WERI-Rb-1 (cell line): ENCODE data around the gene PTOV1.

ENCODE experiments used
- DNase-seq: peaks from one replicate; pipeline ENCODE4 v3.0.0-alpha.2; 2020
- H3K27ac ChIP-seq: fragments of 250-450 bp; sonication (Bioruptor Pico); 2 replicates; pipeline ENCODE4 v1.5.1; 2020; ENCODE audit warnings: mild to moderate bottlenecking, moderate library complexity
- H3K27me3 ChIP-seq: fragments of 250-450 bp; sonication (Bioruptor Pico); 2 replicates; pipeline ENCODE4 v1.5.1; 2021; ENCODE audit warnings: mild to moderate bottlenecking, low read depth, moderate library complexity; ENCODE audit not compliant: insufficient read depth, severe bottlenecking
- H3K36me3 ChIP-seq: fragments of 250-450 bp; sonication (Bioruptor Pico); 2 replicates; pipeline ENCODE4 v1.5.1; 2020; ENCODE audit warnings: mild to moderate bottlenecking, moderate library complexity
- H3K4me3 ChIP-seq: 2 replicates; pipeline ENCODE4 v1.5.1; 2011; ENCODE audit warnings: low read depth, mild to moderate bottlenecking, control low read depth, low read length
- H3K9me3 ChIP-seq: fragments of 250-450 bp; sonication (Bioruptor Pico); 2 replicates; pipeline ENCODE4 v1.5.1; 2021; ENCODE audit warnings: mild to moderate bottlenecking, moderate library complexity; ENCODE audit not compliant: severe bottlenecking
- TF ChIP-seq, protein P1 (sequence below): IDR thresholded peaks from 2 replicates; pipeline ENCODE4 v1.5.1; 2011; ENCODE audit warnings: low read depth, mild to moderate bottlenecking, control low read depth, inconsistent platforms, low read length

PTOV1 gene

DNA sequence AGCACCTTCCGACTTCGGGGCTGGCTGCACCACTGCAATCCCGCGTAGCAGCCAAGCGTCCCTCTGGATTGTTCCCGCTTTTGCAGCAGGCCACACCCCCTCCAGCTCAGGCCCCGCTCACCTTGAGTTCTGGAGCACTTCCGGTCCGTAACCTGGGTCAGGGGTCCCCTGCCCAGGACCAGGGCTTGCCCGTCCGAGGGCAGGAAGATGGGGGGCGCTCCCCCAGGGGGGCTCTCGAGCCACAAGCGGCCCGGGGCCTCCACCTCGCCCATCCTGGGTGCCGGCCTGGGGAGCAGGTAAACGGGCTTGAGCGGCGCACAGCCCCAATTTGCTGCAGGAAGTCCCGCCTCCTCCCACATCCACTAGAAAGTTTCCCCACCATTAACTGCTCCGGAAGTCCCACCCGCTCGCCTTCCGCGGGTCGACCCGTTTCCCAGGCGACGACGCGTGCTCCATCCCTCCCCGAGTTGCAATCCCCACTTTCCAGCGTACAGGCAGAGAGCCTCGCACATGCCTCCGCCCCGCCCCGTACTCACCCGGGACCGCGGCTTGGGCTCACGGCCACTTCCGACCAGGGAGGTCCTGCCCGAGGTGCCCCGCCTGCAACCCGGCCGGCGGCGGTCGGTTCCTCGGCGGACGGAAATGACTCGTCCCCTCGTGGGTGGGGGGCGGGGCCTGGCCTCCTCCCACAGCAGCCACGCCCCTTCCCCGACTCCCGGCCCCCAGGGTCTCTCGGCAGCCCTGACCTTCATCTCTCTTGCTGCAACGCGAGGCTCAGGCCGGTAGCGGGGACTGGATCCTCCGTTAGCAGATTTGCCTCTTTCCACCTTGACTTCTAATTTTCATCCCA lies 16.2 kb downstream of the PTOV1 start, which contains the start of gene PNKP:
Gene PNKP (minus strand): TSS at position 644 of the 850 bp plus-strand sequence. CDS start 372 bp downstream, at position 272.
- peak; percentile 89 for DNase-seq
- Histone ChIP-seq H3K36me3 (peaks cover 36% of the 10 kb centered on the region), H3K4me3 (peak within 1 kb of the TSS; percentile 70), H3K27me3 (no peaks in the 10 kb centered on the region), H3K27ac (peak within 1 kb of the TSS; percentile 94), H3K9me3 (no peaks in the 10 kb centered on the region)
- TF ChIP-seq, protein P1, sequence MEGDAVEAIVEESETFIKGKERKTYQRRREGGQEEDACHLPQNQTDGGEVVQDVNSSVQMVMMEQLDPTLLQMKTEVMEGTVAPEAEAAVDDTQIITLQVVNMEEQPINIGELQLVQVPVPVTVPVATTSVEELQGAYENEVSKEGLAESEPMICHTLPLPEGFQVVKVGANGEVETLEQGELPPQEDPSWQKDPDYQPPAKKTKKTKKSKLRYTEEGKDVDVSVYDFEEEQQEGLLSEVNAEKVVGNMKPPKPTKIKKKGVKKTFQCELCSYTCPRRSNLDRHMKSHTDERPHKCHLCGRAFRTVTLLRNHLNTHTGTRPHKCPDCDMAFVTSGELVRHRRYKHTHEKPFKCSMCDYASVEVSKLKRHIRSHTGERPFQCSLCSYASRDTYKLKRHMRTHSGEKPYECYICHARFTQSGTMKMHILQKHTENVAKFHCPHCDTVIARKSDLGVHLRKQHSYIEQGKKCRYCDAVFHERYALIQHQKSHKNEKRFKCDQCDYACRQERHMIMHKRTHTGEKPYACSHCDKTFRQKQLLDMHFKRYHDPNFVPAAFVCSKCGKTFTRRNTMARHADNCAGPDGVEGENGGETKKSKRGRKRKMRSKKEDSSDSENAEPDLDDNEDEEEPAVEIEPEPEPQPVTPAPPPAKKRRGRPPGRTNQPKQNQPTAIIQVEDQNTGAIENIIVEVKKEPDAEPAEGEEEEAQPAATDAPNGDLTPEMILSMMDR = no peak

DNA sequence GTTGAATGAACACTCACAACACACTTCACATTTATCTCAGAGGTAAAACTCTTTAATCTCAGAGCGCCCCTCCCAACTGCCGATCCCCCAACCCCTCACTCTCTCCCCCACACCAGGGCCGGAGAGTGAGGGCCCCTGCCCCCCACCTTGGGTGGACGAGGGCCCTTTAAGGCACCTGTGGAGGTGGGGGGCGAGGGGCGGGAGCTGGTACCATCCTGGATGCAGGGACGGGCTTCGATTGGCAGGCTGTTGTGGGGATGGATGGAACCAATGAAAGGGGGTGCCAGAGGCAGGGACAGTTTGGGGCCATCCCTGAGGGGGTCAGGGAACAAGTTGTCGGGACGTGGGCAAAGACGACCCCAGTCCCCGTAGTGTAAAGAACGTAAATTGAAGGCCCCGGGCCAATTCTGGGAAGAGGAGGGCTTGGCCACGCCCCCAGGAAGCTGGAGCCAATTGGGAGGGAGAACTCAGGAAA lies 18.1 kb downstream of the PTOV1 start:
- Histone ChIP-seq H3K36me3 (peaks cover 18% of the 10 kb centered on the region), H3K27me3 (no peaks in the 10 kb centered on the region), H3K27ac (peak overlapping the region; percentile 26), H3K9me3 (no peaks in the 10 kb centered on the region), H3K4me3 (peak overlapping the region; percentile 50)
- DNase-seq = peak; percentile 79
- TF ChIP-seq, protein P1 = no peak

DNA sequence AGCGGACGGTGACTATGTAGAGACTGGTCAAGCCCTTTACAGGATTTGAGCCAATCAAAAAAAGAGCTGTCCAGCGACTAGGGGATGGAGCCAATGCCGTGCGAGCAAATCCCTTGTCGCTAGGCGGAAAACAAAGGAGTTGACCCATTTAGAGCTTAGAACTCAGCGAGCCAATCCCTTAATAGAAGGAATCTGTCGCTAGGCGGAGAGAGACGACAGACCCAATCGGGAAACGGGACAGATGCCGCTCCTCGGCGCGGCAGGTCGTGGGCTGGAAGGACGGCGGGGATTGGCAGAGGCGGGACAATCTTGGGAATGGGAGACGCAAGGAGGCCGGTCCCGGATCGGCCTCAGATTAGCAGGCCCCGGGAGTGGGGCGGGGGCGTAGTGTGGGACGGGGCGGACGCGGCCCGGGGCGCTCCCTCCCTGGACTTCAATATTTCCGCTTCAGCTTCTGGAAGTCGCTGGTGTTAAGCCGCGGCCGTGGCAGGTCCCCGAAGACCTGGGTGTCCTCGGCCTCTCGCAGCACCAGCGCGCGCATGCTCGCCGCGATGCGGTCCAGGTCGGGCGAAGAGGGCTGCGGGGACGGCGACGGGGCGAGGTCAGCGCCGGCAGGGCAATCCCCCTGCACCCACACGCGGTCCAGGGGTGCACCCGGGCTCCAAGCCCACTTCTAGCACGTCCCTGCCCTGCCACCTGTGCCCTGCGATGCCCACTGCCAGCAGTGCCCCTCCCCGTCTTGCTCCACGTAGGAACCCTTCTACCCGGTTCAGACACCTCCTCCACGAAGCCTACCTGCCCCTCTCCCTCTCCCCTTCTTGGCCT lies 18.7 kb downstream of the PTOV1 start:
- H3K4me3 ChIP-seq = peak overlapping the region; percentile 63
- H3K27ac ChIP-seq = peak overlapping the region; percentile 82
- no peaks in the 10 kb centered on the region for H3K27me3 ChIP-seq
- peaks cover 16% of the 10 kb centered on the region for H3K36me3 ChIP-seq
- H3K9me3 ChIP-seq = no peaks in the 10 kb centered on the region
- DNase-seq = peak; percentile 97
- TF ChIP-seq, protein P1 = no peak

DNA sequence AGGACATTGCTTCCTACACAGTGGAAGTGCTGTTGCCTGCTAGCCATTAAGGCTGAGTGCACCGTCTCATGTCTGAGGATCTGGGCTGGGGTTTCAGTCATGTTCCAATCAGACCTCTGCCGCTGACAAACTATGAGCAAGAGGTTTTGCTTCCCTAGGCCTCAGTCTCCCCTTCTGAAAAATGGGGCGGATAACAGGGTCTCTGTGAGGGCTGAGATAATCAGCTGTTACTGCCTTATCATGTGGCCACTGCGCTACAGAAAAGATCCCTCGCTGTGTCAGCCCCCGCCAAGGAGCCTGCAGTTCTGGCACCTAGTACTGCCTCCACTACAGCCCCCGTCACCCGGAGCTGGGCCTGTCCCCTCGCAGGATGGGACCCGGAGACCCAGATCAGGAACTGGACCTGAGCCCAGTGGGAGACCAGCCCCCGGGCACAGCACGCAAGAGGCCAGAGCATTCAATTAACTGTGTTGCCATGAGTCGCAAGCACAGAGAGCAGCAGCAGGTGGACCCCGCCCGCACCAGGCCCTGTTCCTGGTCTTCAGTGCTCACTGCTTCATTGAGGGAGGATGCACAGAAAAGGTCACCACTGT lies 19.4 kb downstream of the PTOV1 start:
- no peak for DNase-seq

DNA sequence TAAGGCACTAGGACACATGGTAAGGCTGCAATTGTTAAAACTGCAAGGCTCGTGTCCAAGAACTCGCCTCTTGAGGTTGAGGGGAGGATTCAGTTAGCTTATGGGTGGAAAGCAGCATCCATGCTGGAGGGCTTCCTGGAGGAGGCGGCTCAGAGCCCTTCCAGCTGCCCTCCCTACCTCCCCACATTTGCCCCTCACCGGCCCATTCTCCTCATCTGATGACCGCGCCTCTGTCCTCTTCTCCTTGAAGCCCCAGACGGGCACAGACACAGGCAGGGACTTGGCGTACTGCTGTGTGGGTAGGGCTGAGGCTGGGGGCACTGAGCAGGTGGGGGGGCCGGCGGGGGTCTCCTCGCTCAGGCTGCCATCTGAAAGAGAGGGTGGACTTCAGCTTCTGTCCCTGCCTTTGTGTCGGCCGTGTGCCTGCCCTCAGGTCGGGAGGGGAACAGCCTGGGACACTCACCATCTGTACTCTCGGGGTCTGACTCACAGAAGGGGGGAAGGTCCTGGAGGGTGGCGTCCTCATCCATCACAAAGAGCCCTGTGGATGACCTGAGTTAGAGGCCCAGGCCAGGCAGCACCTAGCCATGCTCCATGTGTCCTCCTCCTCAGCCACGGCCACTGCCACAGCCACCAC lies 20.5 kb downstream of the PTOV1 start:
- no peak for DNase-seq
- TF ChIP-seq, protein P1 = no peak
- Histone ChIP-seq H3K36me3 (peaks cover 8% of the 10 kb centered on the region), H3K27ac (no peak overlapping the region), H3K4me3 (no peak overlapping the region), H3K27me3 (no peaks in the 10 kb centered on the region), H3K9me3 (no peaks in the 10 kb centered on the region)

More for the DNA sequence above, 19.4 kb downstream of the PTOV1 start:
- H3K4me3 ChIP-seq = peak overlapping the region; percentile 63
- TF ChIP-seq, protein P1 = no peak
- H3K36me3 ChIP-seq = peaks cover 14% of the 10 kb centered on the region
- no peaks in the 10 kb centered on the region for H3K27me3 ChIP-seq
- peak overlapping the region; percentile 82 for H3K27ac ChIP-seq
- no peaks in the 10 kb centered on the region for H3K9me3 ChIP-seq
